IMR-90 (cell line): ENCODE data around the gene ENOX1. TPM values are rescaled to one million over a fixed set of nuclear protein-coding genes. Genes with fewer than 3 reads are reported as not detected.
A peak's percentile ranks its signal among the peaks of the same experiment; 100 is the strongest.

Source experiments
- ATAC-seq: fragments of 200-7000 bp; cut with Tn5 transposase; 2 replicates; pipeline ENCODE4 v1.9.1; 2020; ENCODE audit warnings: low read depth, mild to moderate bottlenecking, moderate library complexity
- BruUV-seq: library from RNA; stranded (reverse); fragments of 400-500 nt; replicated peaks from 2 replicates; lab custom pipeline; 2021; lab: Mats Ljungman, UMichigan
- CTCF ChIA-PET: fragments of 300-600 bp; formaldehyde crosslinking; extraction: SDS; loops from one replicate; lab custom pipeline; 2021; ENCODE audit warnings: antibody characterized with exemption; lab: Yijun Ruan, JAX
- POLR2A ChIA-PET: fragments of 300-600 bp; sonication (Branson Sonifier 250); formaldehyde crosslinking; loops from one replicate; lab custom pipeline; 2022; ENCODE audit warnings: antibody characterized with exemption; ENCODE audit not compliant: unreplicated experiment; lab: Charles Lee
- DNase-seq: peaks from one replicate; pipeline ENCODE4 v3.0.0; 2013
- H2AFZ ChIP-seq: replicated peaks from 2 replicates; pipeline ENCODE3; 2013; ENCODE audit warnings: low read length, mild to moderate bottlenecking; ENCODE audit not compliant: poor library complexity
- H2AK5ac ChIP-seq: 2 replicates; pipeline ENCODE4 v1.6.1; 2013; ENCODE audit warnings: low read depth, low read length, inconsistent platforms
- H2AK9ac ChIP-seq: replicated peaks from 2 replicates; pipeline ENCODE3; 2013; ENCODE audit warnings: mild to moderate bottlenecking, low read depth, low read length, moderate library complexity; ENCODE audit not compliant: poor library complexity
- H2BK120ac ChIP-seq: 2 replicates; pipeline ENCODE4 v1.6.1; 2013; ENCODE audit warnings: low read depth, low read length, inconsistent platforms
- H2BK15ac ChIP-seq: 3 replicates; pipeline ENCODE4 v1.6.1; 2013; ENCODE audit warnings: low read depth, low read length, inconsistent platforms
- H2BK20ac ChIP-seq: 2 replicates; pipeline ENCODE4 v1.6.1; 2013; ENCODE audit warnings: low read depth, mild to moderate bottlenecking, inconsistent platforms, low read length, moderate library complexity
- H2BK5ac ChIP-seq: 2 replicates; pipeline ENCODE4 v1.6.1; 2013; ENCODE audit warnings: mild to moderate bottlenecking, low read depth, low read length, inconsistent platforms; ENCODE audit not compliant: poor library complexity, severe bottlenecking
- H3K14ac ChIP-seq: replicated peaks from 2 replicates; pipeline ENCODE4 v1.6.1; 2013; ENCODE audit warnings: low read depth, low read length, inconsistent platforms
- H3K18ac ChIP-seq: 2 replicates; pipeline ENCODE4 v1.6.1; 2013; ENCODE audit warnings: low read depth, low read length, control low read depth
- H3K23ac ChIP-seq: 2 replicates; pipeline ENCODE4 v1.6.1; 2013; ENCODE audit warnings: low read depth, low read length, inconsistent platforms
- H3K27ac ChIP-seq: 2 replicates; pipeline ENCODE4 v1.5.1; 2013; ENCODE audit warnings: mild to moderate bottlenecking, control low read depth, low read length; ENCODE audit not compliant: insufficient read depth
- H3K27me3 ChIP-seq: 2 replicates; pipeline ENCODE4 v1.6.1; 2013; ENCODE audit warnings: low read length; ENCODE audit not compliant: control insufficient read depth, insufficient read depth
- H3K36me3 ChIP-seq: 2 replicates; pipeline ENCODE4 v1.6.1; 2013; ENCODE audit warnings: low read length, mixed read lengths; ENCODE audit not compliant: control insufficient read depth, insufficient read depth
- H3K4ac ChIP-seq: 2 replicates; pipeline ENCODE4 v1.6.1; 2013; ENCODE audit warnings: low read depth, low read length, inconsistent platforms
- H3K4me1 ChIP-seq: 2 replicates; pipeline ENCODE4 v1.6.1; 2013; ENCODE audit warnings: low read length, mixed read lengths; ENCODE audit not compliant: control insufficient read depth, insufficient read depth
- H3K4me2 ChIP-seq: 2 replicates; pipeline ENCODE4 v1.6.1; 2013; ENCODE audit warnings: low read depth, mild to moderate bottlenecking, control low read depth, low read length, moderate library complexity
- H3K4me3 ChIP-seq: 2 replicates; pipeline ENCODE4 v1.5.1; 2013; ENCODE audit warnings: low read depth, mild to moderate bottlenecking, control low read depth, low read length, moderate library complexity; ENCODE audit not compliant: insufficient read depth
- H3K56ac ChIP-seq: 2 replicates; pipeline ENCODE4 v1.6.1; 2013; ENCODE audit warnings: low read length, inconsistent platforms; ENCODE audit not compliant: insufficient read depth; ENCODE audit errors: extremely low read depth
- H3K79me1 ChIP-seq, 2 experiments: 2 replicates each; pipeline ENCODE4 v1.6.1; 2013; ENCODE audit warnings: low read length in 2 of 2, inconsistent platforms in 1 of 2, low read depth in 1 of 2
- H3K9ac ChIP-seq: 2 replicates; pipeline ENCODE4 v1.6.1; 2013; ENCODE audit warnings: low read depth, low read length, control low read depth
- H3K9me1 ChIP-seq: 2 replicates; pipeline ENCODE4 v1.6.1; 2013; ENCODE audit warnings: low read length, inconsistent platforms; ENCODE audit not compliant: insufficient read depth
- H3K9me3 ChIP-seq: 2 replicates; pipeline ENCODE4 v1.6.1; 2013; ENCODE audit warnings: low read length; ENCODE audit not compliant: control insufficient read depth, insufficient read depth
- H4K20me1 ChIP-seq: 2 replicates; pipeline ENCODE4 v1.6.1; 2013; ENCODE audit warnings: low read length, inconsistent platforms; ENCODE audit not compliant: insufficient read depth
- H4K5ac ChIP-seq: 2 replicates; pipeline ENCODE4 v1.6.1; 2013; ENCODE audit warnings: mild to moderate bottlenecking, low read depth, low read length, control low read depth
- H4K8ac ChIP-seq, 2 experiments: 2 replicates each; pipeline ENCODE4 v1.6.1; 2013; ENCODE audit warnings: low read depth in 2 of 2, low read length in 2 of 2, control low read depth in 1 of 2, inconsistent platforms in 1 of 2
- H4K91ac ChIP-seq: 2 replicates; pipeline ENCODE4 v1.6.1; 2013; ENCODE audit warnings: low read depth, low read length, inconsistent platforms; ENCODE audit not compliant: insufficient read depth
- BHLHE40 ChIP-seq: fragments of 150-350 bp; IDR thresholded peaks from 2 replicates; pipeline ENCODE4 v1.6.1; 2016; ENCODE audit warnings: mild to moderate bottlenecking, low read depth, low read length
- CEBPB ChIP-seq: IDR thresholded peaks from 2 replicates; pipeline ENCODE4 v1.6.1; 2012; ENCODE audit warnings: low read depth, low read length, improper control_type of control experiment
- CHD1 ChIP-seq: IDR thresholded peaks from 2 replicates; pipeline ENCODE4 v1.6.1; 2012; ENCODE audit warnings: low read depth, low read length, improper control_type of control experiment
- ELK1 ChIP-seq: fragments of 150-350 bp; IDR thresholded peaks from 2 replicates; pipeline ENCODE4 v1.6.1; 2016; ENCODE audit warnings: low read depth, mild to moderate bottlenecking, low read length, moderate library complexity, borderline replicate concordance
- FOS ChIP-seq: fragments of 150-350 bp; IDR thresholded peaks from 2 replicates; pipeline ENCODE4 v1.6.1; 2016; ENCODE audit warnings: low read depth, low read length
- MAFK ChIP-seq: IDR thresholded peaks from 2 replicates; pipeline ENCODE4 v1.6.1; 2012; ENCODE audit warnings: low read depth, low read length, improper control_type of control experiment
- MAZ ChIP-seq: IDR thresholded peaks from 2 replicates; pipeline ENCODE4 v1.6.1; 2012; ENCODE audit warnings: low read depth, mild to moderate bottlenecking, low read length, improper control_type of control experiment, moderate library complexity, borderline replicate concordance
- MXI1 ChIP-seq: IDR thresholded peaks from 2 replicates; pipeline ENCODE4 v1.6.1; 2012; ENCODE audit warnings: low read depth, mild to moderate bottlenecking, low read length, moderate library complexity, borderline replicate concordance
- NFE2L2 ChIP-seq: fragments of 150-350 bp; IDR thresholded peaks from 2 replicates; pipeline ENCODE4 v1.6.1; 2016; ENCODE audit warnings: low read depth, mild to moderate bottlenecking, low read length
- POLR2A ChIP-seq: IDR thresholded peaks from 2 replicates; pipeline ENCODE4 v1.6.1; 2012; ENCODE audit warnings: mild to moderate bottlenecking, low read depth, low read length
- RAD21 ChIP-seq: IDR thresholded peaks from 2 replicates; pipeline ENCODE4 v1.6.1; 2012; ENCODE audit warnings: low read length, improper control_type of control experiment
- RCOR1 ChIP-seq: IDR thresholded peaks from 2 replicates; pipeline ENCODE4 v1.6.1; 2012; ENCODE audit warnings: mild to moderate bottlenecking, low read length, improper control_type of control experiment; ENCODE audit not compliant: insufficient replicate concordance
- RFX5 ChIP-seq: IDR thresholded peaks from 2 replicates; pipeline ENCODE4 v1.8.0; 2012; ENCODE audit warnings: low read depth, mild to moderate bottlenecking, low read length, moderate library complexity
- SMC3 ChIP-seq: fragments of 150-350 bp; IDR thresholded peaks from 2 replicates; pipeline ENCODE4 v1.6.1; 2016; ENCODE audit warnings: low read depth, mild to moderate bottlenecking, antibody characterized with exemption, low read length, moderate library complexity
- USF2 ChIP-seq: fragments of 150-350 bp; IDR thresholded peaks from 2 replicates; pipeline ENCODE4 v1.6.1; 2017; ENCODE audit warnings: mild to moderate bottlenecking, antibody characterized with exemption, low read length, low read depth
- WGBS, 2 experiments: methylation state at CpG; one replicate each; pipeline versions ENCODE4 v1.1.5 to v1.1.7; 2013; ENCODE audit warnings: missing lambda C conversion rate in 2 of 2; ENCODE audit not compliant: insufficient read length in 1 of 2; ENCODE audit errors: extremely low coverage in 2 of 2; 5-methylcytosine and 5-hydroxymethylcytosine counted together
- dilution Hi-C: fragments of 300-500 bp; cut with HindIII; formaldehyde crosslinking; loops from one replicate; pipeline ENCODE4 v1.14.3; 2018; ENCODE audit warnings: low sequenced_read_pairs; ENCODE audit not compliant: unreplicated experiment
- in situ Hi-C: fragments of 300-500 bp; cut with MboI; formaldehyde crosslinking; loops from 3 replicates; pipeline ENCODE4 v1.14.3; 2019; ENCODE audit warnings: low sequenced_read_pairs, inconsistent platforms, mixed read lengths
- intact Hi-C: fragments of 100-400 bp; cut with micrococcal nuclease; formaldehyde crosslinking; loops from 2 replicates; pipeline ENCODE4 v1.10.0; 2022
- polyA plus RNA-seq, 3 experiments: library from polyadenylated mRNA; depleted of rRNA; stranded (reverse); fragments of >200 nt; gene quantifications; 2 replicates each; pipeline ENCODE4 v1.2.3, GENCODE V29; 2012; ENCODE audit warnings: low replicate concordance in 1 of 3
- total RNA-seq: library from RNA; depleted of rRNA; stranded (reverse); fragments of >200 nt; gene quantifications from 2 replicates; pipeline ENCODE4 v1.2.3, GENCODE V29; 2012
- TF ChIP-seq, protein P1 (sequence below): conservative IDR thresholded peaks from 2 replicates; pipeline ENCODE4 v1.5.1; 2012; ENCODE audit warnings: mild to moderate bottlenecking, low read depth, low read length, improper control_type of control experiment

The ENOX1 gene
- total and polyA plus RNA-seq, 2 of the 4 experiments (the other 2 are of a cell fraction) = 0.99 to 1.3 TPM

DNA sequence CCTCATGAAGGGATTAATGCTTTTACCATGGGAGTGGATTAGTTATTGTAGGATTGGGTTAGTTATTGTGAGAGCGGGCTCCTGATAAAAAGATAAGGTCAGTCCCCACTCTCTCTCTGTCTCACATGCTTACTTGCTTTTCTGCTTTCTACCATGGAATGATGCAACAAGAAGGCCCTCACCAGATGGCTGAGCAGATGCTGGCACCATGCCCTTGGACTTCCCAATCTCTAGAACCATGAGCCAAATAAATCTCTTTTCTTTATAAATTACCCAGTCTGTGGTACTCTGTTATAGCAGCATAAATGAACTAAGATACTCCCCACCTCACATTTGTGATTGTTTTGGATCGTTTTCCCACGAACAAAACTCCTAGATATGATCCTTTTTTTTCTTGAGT lies 409.6 kb downstream of the ENOX1 start:
- no peak for ATAC-seq
- H3K4ac ChIP-seq = no peak overlapping the region
- H3K9me1 ChIP-seq = no peaks in the 10 kb centered on the region
- H2AFZ ChIP-seq = no peak overlapping the region
- no peak overlapping the region for H2BK20ac ChIP-seq
- no peak overlapping the region for H3K9ac ChIP-seq
- H2BK120ac ChIP-seq = no peak overlapping the region
- CTCF ChIA-PET = no interaction called here
- TF ChIP-seq NFE2L2 (no peak), CHD1 (no peak), USF2 (no peak), RFX5 (no peak), ELK1 (no peak), MXI1 (no peak), BHLHE40 (no peak), CEBPB (no peak), FOS (no peak), RAD21 (no peak), MAFK (no peak), SMC3 (no peak), POLR2A (no peak), RCOR1 (no peak), MAZ (no peak)
- TF ChIP-seq, protein P1, sequence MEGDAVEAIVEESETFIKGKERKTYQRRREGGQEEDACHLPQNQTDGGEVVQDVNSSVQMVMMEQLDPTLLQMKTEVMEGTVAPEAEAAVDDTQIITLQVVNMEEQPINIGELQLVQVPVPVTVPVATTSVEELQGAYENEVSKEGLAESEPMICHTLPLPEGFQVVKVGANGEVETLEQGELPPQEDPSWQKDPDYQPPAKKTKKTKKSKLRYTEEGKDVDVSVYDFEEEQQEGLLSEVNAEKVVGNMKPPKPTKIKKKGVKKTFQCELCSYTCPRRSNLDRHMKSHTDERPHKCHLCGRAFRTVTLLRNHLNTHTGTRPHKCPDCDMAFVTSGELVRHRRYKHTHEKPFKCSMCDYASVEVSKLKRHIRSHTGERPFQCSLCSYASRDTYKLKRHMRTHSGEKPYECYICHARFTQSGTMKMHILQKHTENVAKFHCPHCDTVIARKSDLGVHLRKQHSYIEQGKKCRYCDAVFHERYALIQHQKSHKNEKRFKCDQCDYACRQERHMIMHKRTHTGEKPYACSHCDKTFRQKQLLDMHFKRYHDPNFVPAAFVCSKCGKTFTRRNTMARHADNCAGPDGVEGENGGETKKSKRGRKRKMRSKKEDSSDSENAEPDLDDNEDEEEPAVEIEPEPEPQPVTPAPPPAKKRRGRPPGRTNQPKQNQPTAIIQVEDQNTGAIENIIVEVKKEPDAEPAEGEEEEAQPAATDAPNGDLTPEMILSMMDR = no peak
- H3K79me1 ChIP-seq = no peaks in the 10 kb centered on the region
- no peaks in the 10 kb centered on the region for H3K9me3 ChIP-seq
- no peak overlapping the region for H2AK9ac ChIP-seq
- H3K27me3 ChIP-seq = no peaks in the 10 kb centered on the region; the same call in 1 of the 2 replicates
- no peak overlapping the region for H2BK15ac ChIP-seq
- no peak overlapping the region for H4K8ac ChIP-seq
- no peak overlapping the region for H2BK5ac ChIP-seq
- H3K23ac ChIP-seq = no peak overlapping the region
- POLR2A ChIA-PET = no interaction called here
- no peak overlapping the region for H2AK5ac ChIP-seq
- no TSS peak for BruUV-seq
- H4K5ac ChIP-seq = no peak overlapping the region
- no peak overlapping the region for H3K4me2 ChIP-seq
- in situ Hi-C loops = no loop called here
- no peak overlapping the region for H3K27ac ChIP-seq
- WGBS, 2 experiments = no CpG with 5 or more reads among the region's 3 CpGs
- dilution Hi-C loops = no loop called here
- H3K18ac ChIP-seq = no peak overlapping the region
- no peak overlapping the region for H3K56ac ChIP-seq
- H3K4me3 ChIP-seq = no peak overlapping the region
- no peak overlapping the region for H3K14ac ChIP-seq
- intact Hi-C loops = loop anchor here (10.0 kb wide), 1 partner anchor 498 kb away; the partner anchor contains the start of genes CCDC122 and LACC1
- H3K36me3 ChIP-seq = no peaks in the 10 kb centered on the region
- no peaks in the 10 kb centered on the region for H4K20me1 ChIP-seq
- peak; percentile 10 for DNase-seq
- H3K4me1 ChIP-seq = no peaks in the 10 kb centered on the region
- H4K91ac ChIP-seq = no peak overlapping the region
